ENCODE data around the gene TAF1B.

The TAF1B gene

DNA sequence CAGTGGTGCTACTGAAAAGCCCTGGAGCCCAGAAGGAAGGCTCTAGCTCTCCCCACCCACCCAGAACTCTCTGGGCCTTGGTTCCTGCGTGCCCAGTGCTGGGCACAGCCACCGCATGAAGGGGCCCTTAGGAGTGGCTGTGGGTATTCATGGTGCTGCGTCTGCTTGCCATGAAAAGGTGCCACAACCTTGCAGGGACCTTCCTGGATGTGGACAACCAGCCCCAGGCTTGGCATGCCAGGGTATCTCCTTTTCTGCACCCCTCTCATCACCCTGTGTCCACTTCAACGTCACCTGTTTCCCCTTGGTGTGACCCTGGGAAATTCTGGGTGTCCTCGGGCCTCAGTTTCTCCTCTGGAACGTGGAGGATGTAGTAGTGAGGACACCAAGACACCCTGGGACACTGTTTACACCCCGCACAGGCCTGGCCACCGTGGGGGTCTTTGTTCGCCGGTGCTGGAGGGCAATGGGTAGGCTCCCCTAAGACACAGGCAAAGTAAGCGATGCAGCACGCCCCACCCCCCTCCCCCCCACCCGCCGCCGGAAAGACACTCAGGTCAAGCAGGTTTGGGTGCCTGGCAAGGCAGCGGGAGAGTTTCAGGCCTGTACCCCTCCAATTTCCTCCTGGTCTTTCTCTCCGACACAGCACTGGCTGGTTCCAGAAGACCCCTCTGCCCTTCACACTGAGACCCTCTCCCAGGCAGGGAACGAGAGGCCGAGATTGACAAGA, 34.8 kb upstream of the TAF1B start:
- Histone ChIP-seq H3K4me3 (ENCODE audit: insufficient read depth, low read depth, low read length, poor library complexity, severe bottlenecking) (no peak overlapping the region), H3K27ac (ENCODE audit: insufficient read depth, low read length, poor library complexity, severe bottlenecking) (no peak overlapping the region), H3K4me1 (ENCODE audit: control insufficient read depth, insufficient read depth, low read length, poor library complexity, severe bottlenecking) (peaks cover under 1% of the 10 kb centered on the region), H3K36me3 (ENCODE audit: control insufficient read depth, insufficient read depth, low read length) (no peaks in the 10 kb centered on the region), H3K9me3 (ENCODE audit: control insufficient read depth, low read length) (no peaks in the 10 kb centered on the region), H3K27me3 (replicated peaks; ENCODE audit: control insufficient read depth, insufficient read depth, low read length, poor library complexity, severe bottlenecking) (no peaks in the 10 kb centered on the region)
- no peak for DNase-seq

- no peaks in the 10 kb centered on the region for H3K36me3 ChIP-seq (ENCODE audit: control insufficient read depth, insufficient read depth, low read length)
- DNase-seq = no peak
- H3K4me3 ChIP-seq (ENCODE audit: insufficient read depth, low read depth, low read length, poor library complexity, severe bottlenecking) = no peak overlapping the region
- H3K27me3 ChIP-seq (replicated peaks; ENCODE audit: control insufficient read depth, insufficient read depth, low read length, poor library complexity, severe bottlenecking) = no peaks in the 10 kb centered on the region
- H3K4me1 ChIP-seq (ENCODE audit: control insufficient read depth, insufficient read depth, low read length, poor library complexity, severe bottlenecking) = peaks cover 6% of the 10 kb centered on the region
- H3K27ac ChIP-seq (ENCODE audit: insufficient read depth, low read length, poor library complexity, severe bottlenecking) = no peak overlapping the region
- H3K9me3 ChIP-seq (ENCODE audit: control insufficient read depth, low read length) = no peaks in the 10 kb centered on the region
These were observed 34.3 kb upstream of the TAF1B start for GRCh38 chr2:9809064-9809356.

DNA sequence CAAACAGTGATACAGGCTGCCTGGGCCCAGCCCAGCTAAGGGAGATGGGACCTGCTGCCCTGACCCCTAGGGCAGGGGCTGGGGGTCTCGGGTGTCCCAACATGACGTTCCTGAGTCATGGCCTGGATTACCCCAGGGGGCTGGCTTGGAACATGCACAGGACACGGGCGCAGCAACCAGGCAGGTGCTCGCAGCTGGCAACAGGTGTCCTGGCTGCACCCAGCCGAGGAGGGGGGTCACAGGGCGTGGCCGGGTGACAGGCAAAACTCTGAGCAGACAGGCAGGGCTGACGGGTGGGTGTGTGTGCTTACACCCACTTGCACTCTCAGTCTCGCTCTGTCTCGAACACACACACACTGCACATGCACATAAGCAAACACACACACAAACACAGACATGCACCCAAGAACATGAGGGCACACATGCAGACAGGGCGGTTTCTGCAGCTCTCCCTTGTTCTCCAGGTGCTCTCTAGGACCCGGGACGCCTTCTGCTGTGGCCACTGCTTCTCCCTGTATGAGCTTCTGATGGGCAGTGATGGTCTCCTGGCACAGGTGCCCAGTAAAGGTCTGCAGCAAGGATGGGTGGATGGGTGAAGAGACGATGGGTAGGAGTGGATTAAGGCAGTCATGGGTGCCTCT, 33.7 kb upstream of the TAF1B start:
- H3K4me1 ChIP-seq (ENCODE audit: control insufficient read depth, insufficient read depth, low read length, poor library complexity, severe bottlenecking) = peaks cover 6% of the 10 kb centered on the region

DNA sequence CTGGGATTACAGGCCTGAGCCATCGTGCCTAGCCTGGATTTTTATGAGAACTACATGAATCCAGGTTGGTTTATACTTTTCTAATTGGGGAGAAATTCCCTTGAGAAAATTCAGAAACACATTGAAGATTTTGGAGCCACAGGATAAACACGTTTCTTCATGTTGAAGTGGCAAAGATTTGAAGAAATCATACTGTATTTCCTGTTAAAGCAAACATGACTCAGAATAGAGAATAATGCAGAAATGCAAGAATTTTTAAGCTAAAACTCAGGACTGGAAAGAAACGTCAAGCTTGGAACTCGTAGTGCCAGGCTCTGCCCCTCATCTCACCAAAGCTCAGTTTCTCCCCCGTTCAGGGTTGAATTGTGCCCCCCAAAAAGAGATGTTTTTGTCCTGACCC, 32.1 kb upstream of the TAF1B start:
- Histone ChIP-seq H3K27me3 (replicated peaks; ENCODE audit: control insufficient read depth, insufficient read depth, low read length, poor library complexity, severe bottlenecking) (no peaks in the 10 kb centered on the region), H3K4me1 (ENCODE audit: control insufficient read depth, insufficient read depth, low read length, poor library complexity, severe bottlenecking) (peaks cover 6% of the 10 kb centered on the region), H3K4me3 (ENCODE audit: insufficient read depth, low read depth, low read length, poor library complexity, severe bottlenecking) (no peak overlapping the region), H3K36me3 (ENCODE audit: control insufficient read depth, insufficient read depth, low read length) (no peaks in the 10 kb centered on the region), H3K9me3 (ENCODE audit: control insufficient read depth, low read length) (no peaks in the 10 kb centered on the region), H3K27ac (ENCODE audit: insufficient read depth, low read length, poor library complexity, severe bottlenecking) (no peak overlapping the region)
- no peak for DNase-seq

More for the DNA sequence above, 33.7 kb upstream of the TAF1B start:
- H3K27ac ChIP-seq (ENCODE audit: insufficient read depth, low read length, poor library complexity, severe bottlenecking) = no peak overlapping the region
- H3K9me3 ChIP-seq (ENCODE audit: control insufficient read depth, low read length) = no peaks in the 10 kb centered on the region
- H3K36me3 ChIP-seq (ENCODE audit: control insufficient read depth, insufficient read depth, low read length) = no peaks in the 10 kb centered on the region
- DNase-seq = no peak
- H3K27me3 ChIP-seq (replicated peaks; ENCODE audit: control insufficient read depth, insufficient read depth, low read length, poor library complexity, severe bottlenecking) = no peaks in the 10 kb centered on the region
- no peak overlapping the region for H3K4me3 ChIP-seq (ENCODE audit: insufficient read depth, low read depth, low read length, poor library complexity, severe bottlenecking)

- no peaks in the 10 kb centered on the region for H3K27me3 ChIP-seq (replicated peaks; ENCODE audit: control insufficient read depth, insufficient read depth, low read length, poor library complexity, severe bottlenecking)
- H3K27ac ChIP-seq (ENCODE audit: insufficient read depth, low read length, poor library complexity, severe bottlenecking) = no peak overlapping the region
- no peak overlapping the region for H3K4me3 ChIP-seq (ENCODE audit: insufficient read depth, low read depth, low read length, poor library complexity, severe bottlenecking)
- H3K36me3 ChIP-seq (ENCODE audit: control insufficient read depth, insufficient read depth, low read length) = no peaks in the 10 kb centered on the region
- DNase-seq = no peak
- H3K9me3 ChIP-seq (ENCODE audit: control insufficient read depth, low read length) = no peaks in the 10 kb centered on the region
- H3K4me1 ChIP-seq (ENCODE audit: control insufficient read depth, insufficient read depth, low read length, poor library complexity, severe bottlenecking) = peaks cover 6% of the 10 kb centered on the region
These were observed 31.4 kb upstream of the TAF1B start for GRCh38 chr2:9811679-9812511.

DNA sequence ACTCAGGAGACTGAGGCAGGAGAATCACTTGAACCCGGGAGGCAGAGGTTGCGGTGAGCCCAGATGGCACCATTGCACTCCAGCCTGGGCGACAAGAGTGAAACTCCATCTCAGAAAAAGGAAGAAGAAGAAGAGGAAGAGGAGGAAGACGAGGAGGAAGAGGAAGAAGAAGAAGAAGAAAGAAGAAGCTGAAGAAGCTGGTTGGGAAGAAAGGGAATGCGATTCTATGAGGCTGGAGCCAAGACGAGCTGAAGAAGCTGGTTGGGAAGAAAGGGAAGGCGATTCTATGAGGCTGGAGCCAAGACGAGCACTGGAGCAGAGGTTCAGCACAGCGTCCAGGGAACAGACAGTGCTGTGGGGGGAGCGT, 30.3 kb upstream of the TAF1B start:
- Histone ChIP-seq H3K36me3 (ENCODE audit: control insufficient read depth, insufficient read depth, low read length) (no peaks in the 10 kb centered on the region), H3K4me3 (ENCODE audit: insufficient read depth, low read depth, low read length, poor library complexity, severe bottlenecking) (no peak overlapping the region), H3K27ac (ENCODE audit: insufficient read depth, low read length, poor library complexity, severe bottlenecking) (no peak overlapping the region), H3K9me3 (ENCODE audit: control insufficient read depth, low read length) (no peaks in the 10 kb centered on the region), H3K27me3 (replicated peaks; ENCODE audit: control insufficient read depth, insufficient read depth, low read length, poor library complexity, severe bottlenecking) (no peaks in the 10 kb centered on the region), H3K4me1 (ENCODE audit: control insufficient read depth, insufficient read depth, low read length, poor library complexity, severe bottlenecking) (peaks cover 6% of the 10 kb centered on the region)
- no peak for DNase-seq

GRCh38 chr2:9813312-9814128, 29.8 kb upstream of the TAF1B start:
- peaks cover 6% of the 10 kb centered on the region for H3K4me1 ChIP-seq (ENCODE audit: control insufficient read depth, insufficient read depth, low read length, poor library complexity, severe bottlenecking)
- no peak overlapping the region for H3K4me3 ChIP-seq (ENCODE audit: insufficient read depth, low read depth, low read length, poor library complexity, severe bottlenecking)
- peak; percentile 36 to 56 (median 42) for DNase-seq
- no peak overlapping the region for H3K27ac ChIP-seq (ENCODE audit: insufficient read depth, low read length, poor library complexity, severe bottlenecking)
- H3K27me3 ChIP-seq (replicated peaks; ENCODE audit: control insufficient read depth, insufficient read depth, low read length, poor library complexity, severe bottlenecking) = no peaks in the 10 kb centered on the region
- H3K9me3 ChIP-seq (ENCODE audit: control insufficient read depth, low read length) = no peaks in the 10 kb centered on the region
- H3K36me3 ChIP-seq (ENCODE audit: control insufficient read depth, insufficient read depth, low read length) = no peaks in the 10 kb centered on the region

DNA sequence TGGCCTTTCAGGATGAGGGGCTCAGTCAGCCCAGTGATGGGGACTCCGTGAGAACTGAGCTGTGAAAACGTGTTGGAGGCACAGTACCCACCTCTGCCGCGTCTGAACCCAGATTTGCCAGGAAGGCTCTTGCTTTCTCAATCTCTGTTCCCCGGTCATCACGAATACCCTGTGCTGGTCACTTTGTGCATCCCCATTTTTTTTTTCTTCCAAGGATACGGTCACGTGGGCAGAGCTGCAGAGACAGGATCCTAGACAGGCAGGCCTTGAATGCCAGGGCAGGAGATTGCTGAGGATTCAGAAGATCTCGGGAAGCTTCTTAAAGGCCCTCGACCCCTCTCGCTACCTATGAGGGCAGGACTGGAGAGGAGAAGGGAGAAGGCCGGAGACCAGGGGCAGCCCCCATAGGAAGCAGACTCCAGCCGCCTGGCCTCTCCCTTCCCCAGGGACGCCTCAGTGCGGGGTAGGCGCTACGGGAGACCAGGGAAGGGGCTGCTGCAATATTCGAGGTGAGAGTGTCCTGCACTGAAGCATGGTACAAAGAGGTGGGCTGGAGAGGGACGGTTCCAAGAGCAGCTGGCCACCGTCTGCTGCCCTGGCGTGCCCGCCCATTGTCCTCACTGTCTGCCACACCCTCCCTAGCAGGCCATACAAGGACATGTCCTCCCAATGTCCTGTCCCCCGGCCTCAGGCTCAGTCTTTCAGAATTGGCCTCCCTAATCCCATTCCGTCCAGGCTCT, 29.0 kb upstream of the TAF1B start:
- H3K9me3 ChIP-seq (ENCODE audit: control insufficient read depth, low read length) = no peaks in the 10 kb centered on the region
- no peak overlapping the region for H3K27ac ChIP-seq (ENCODE audit: insufficient read depth, low read length, poor library complexity, severe bottlenecking)
- H3K4me3 ChIP-seq (ENCODE audit: insufficient read depth, low read depth, low read length, poor library complexity, severe bottlenecking) = no peak overlapping the region
- no peaks in the 10 kb centered on the region for H3K36me3 ChIP-seq (ENCODE audit: control insufficient read depth, insufficient read depth, low read length)
- no peak for DNase-seq
- H3K4me1 ChIP-seq (ENCODE audit: control insufficient read depth, insufficient read depth, low read length, poor library complexity, severe bottlenecking) = peaks cover 6% of the 10 kb centered on the region
- H3K27me3 ChIP-seq (replicated peaks; ENCODE audit: control insufficient read depth, insufficient read depth, low read length, poor library complexity, severe bottlenecking) = no peaks in the 10 kb centered on the region

- Histone ChIP-seq H3K27ac (ENCODE audit: insufficient read depth, low read length, poor library complexity, severe bottlenecking) (no peak overlapping the region), H3K4me3 (ENCODE audit: insufficient read depth, low read depth, low read length, poor library complexity, severe bottlenecking) (no peak overlapping the region), H3K4me1 (ENCODE audit: control insufficient read depth, insufficient read depth, low read length, poor library complexity, severe bottlenecking) (peaks cover 6% of the 10 kb centered on the region), H3K27me3 (replicated peaks; ENCODE audit: control insufficient read depth, insufficient read depth, low read length, poor library complexity, severe bottlenecking) (no peaks in the 10 kb centered on the region), H3K9me3 (ENCODE audit: control insufficient read depth, low read length) (no peaks in the 10 kb centered on the region), H3K36me3 (ENCODE audit: control insufficient read depth, insufficient read depth, low read length) (no peaks in the 10 kb centered on the region)
- DNase-seq = no peak
These were observed 28.2 kb upstream of the TAF1B start for GRCh38 chr2:9815076-9815475.
